ENCODE results near the gene GABRD.

GRCh38 chr1:2001773-2002411 lies 17.3 kb upstream of the GABRD start:
- no peak for TF ChIP-seq CTCF (IDR thresholded peaks at IDR 0.05; ENCODE audit: insufficient read depth, low read depth, low read length)
- TF ChIP-seq EZH2 (IDR thresholded peaks at IDR 0.05; ENCODE audit: insufficient read depth, low read length) = no peak
